Measurements from ENCODE around the gene IFIT3.

Gene IFIT3

GRCh38 chr10:89341649-89342048, 13.9 kb downstream of the IFIT3 start:
- no peak overlapping the region for H3K4me2 ChIP-seq (ENCODE audit: low read length)
- H2BK12ac ChIP-seq (ENCODE audit: low read length) = no peak overlapping the region
- H3K27me3 ChIP-seq (ENCODE audit: insufficient read depth, low read length) = no peaks in the 10 kb centered on the region
- H3K4me3 ChIP-seq (ENCODE audit: low read depth, low read length) = no peak overlapping the region
- no peaks in the 10 kb centered on the region for H3K79me1 ChIP-seq (ENCODE audit: low read length)
- H3K9me3 ChIP-seq (ENCODE audit: insufficient read depth, low read depth, low read length) = no peaks in the 10 kb centered on the region
- no peak overlapping the region for H4K8ac ChIP-seq (ENCODE audit: low read depth, low read length)
- no peak overlapping the region for H3K27ac ChIP-seq (ENCODE audit: low read depth, low read length)
- H4K91ac ChIP-seq (ENCODE audit: low read depth, low read length) = no peak overlapping the region
- H3K79me2 ChIP-seq (ENCODE audit: control insufficient read depth, insufficient read depth, low read length, poor library complexity) = no peaks in the 10 kb centered on the region
- H2AFZ ChIP-seq (ENCODE audit: insufficient read depth, low read length, poor library complexity) = no peak overlapping the region
- H3K4ac ChIP-seq (ENCODE audit: low read depth, low read length) = no peak overlapping the region
- no peak overlapping the region for H2BK120ac ChIP-seq (ENCODE audit: insufficient read depth, low read length, poor library complexity)
- DNase-seq = no peak
- no peak overlapping the region for H4K12ac ChIP-seq (ENCODE audit: low read depth, low read length)
- peaks cover 4% of the 10 kb centered on the region in 2 experiments for H3K4me1 ChIP-seq (ENCODE audit: control insufficient read depth in 1 of 2, insufficient read depth in 2 of 2, low read length in 2 of 2)
- no peak overlapping the region for H2BK5ac ChIP-seq (ENCODE audit: low read depth, low read length, poor library complexity)
- H3K23ac ChIP-seq (ENCODE audit: low read length) = no peak overlapping the region
- no peak overlapping the region for H3K18ac ChIP-seq (ENCODE audit: low read length)
- no peaks in the 10 kb centered on the region for H3K36me3 ChIP-seq (ENCODE audit: control insufficient read depth in 1 of 2, insufficient read depth in 2 of 2, low read length in 2 of 2)
- no peak overlapping the region for H3K9ac ChIP-seq (ENCODE audit: low read length)
- H2AK5ac ChIP-seq (ENCODE audit: low read length) = no peak overlapping the region
- WGBS (ENCODE audit: extremely low coverage, insufficient coverage, insufficient read length) = no CpG with 5 or more reads among the region's 3 CpGs
- no peak overlapping the region for H3K14ac ChIP-seq (ENCODE audit: low read length)

GRCh38 chr10:89342206-89342958, 14.6 kb downstream of the IFIT3 start:
- Histone ChIP-seq H4K91ac (ENCODE audit: low read depth, low read length) (no peak overlapping the region), H3K4me1 (ENCODE audit: control insufficient read depth in 1 of 2, insufficient read depth in 2 of 2, low read length in 2 of 2) (peaks cover 3% of the 10 kb centered on the region in 2 experiments), H3K36me3 (ENCODE audit: control insufficient read depth in 1 of 2, insufficient read depth in 2 of 2, low read length in 2 of 2) (no peaks in the 10 kb centered on the region), H2BK12ac (ENCODE audit: low read length) (no peak overlapping the region), H3K4ac (ENCODE audit: low read depth, low read length) (no peak overlapping the region), H2BK5ac (ENCODE audit: low read depth, low read length, poor library complexity) (no peak overlapping the region), H3K4me3 (ENCODE audit: low read depth, low read length) (no peak overlapping the region), H3K27me3 (ENCODE audit: insufficient read depth, low read length) (no peaks in the 10 kb centered on the region), H3K9ac (ENCODE audit: low read length) (no peak overlapping the region), H3K23ac (ENCODE audit: low read length) (no peak overlapping the region), H2AFZ (ENCODE audit: insufficient read depth, low read length, poor library complexity) (no peak overlapping the region), H3K27ac (ENCODE audit: low read depth, low read length) (no peak overlapping the region), H3K4me2 (ENCODE audit: low read length) (no peak overlapping the region), H3K14ac (ENCODE audit: low read length) (no peak overlapping the region), H2BK120ac (ENCODE audit: insufficient read depth, low read length, poor library complexity) (no peak overlapping the region), H3K79me2 (ENCODE audit: control insufficient read depth, insufficient read depth, low read length, poor library complexity) (no peaks in the 10 kb centered on the region), H3K79me1 (ENCODE audit: low read length) (no peaks in the 10 kb centered on the region), H2AK5ac (ENCODE audit: low read length) (no peak overlapping the region), H4K8ac (ENCODE audit: low read depth, low read length) (no peak overlapping the region), H3K18ac (ENCODE audit: low read length) (no peak overlapping the region), H4K12ac (ENCODE audit: low read depth, low read length) (no peak overlapping the region), H3K9me3 (ENCODE audit: insufficient read depth, low read depth, low read length) (no peaks in the 10 kb centered on the region)
- no peak for DNase-seq
- no CpG with 5 or more reads among the region's 3 CpGs for WGBS (ENCODE audit: extremely low coverage, insufficient coverage, insufficient read length)

GRCh38 chr10:89343089-89343767, 15.4 kb downstream of the IFIT3 start:
- WGBS (ENCODE audit: extremely low coverage, insufficient coverage, insufficient read length) = no CpG with 5 or more reads among the region's 5 CpGs
- Histone ChIP-seq H3K4me1 (ENCODE audit: control insufficient read depth in 1 of 2, insufficient read depth in 2 of 2, low read length in 2 of 2) (peaks cover 0 to 4% of the 10 kb centered on the region in 2 experiments), H3K36me3 (ENCODE audit: control insufficient read depth in 1 of 2, insufficient read depth in 2 of 2, low read length in 2 of 2) (no peaks in the 10 kb centered on the region), H2BK5ac (ENCODE audit: low read depth, low read length, poor library complexity) (no peak overlapping the region), H3K4ac (ENCODE audit: low read depth, low read length) (no peak overlapping the region), H3K18ac (ENCODE audit: low read length) (no peak overlapping the region), H2BK120ac (ENCODE audit: insufficient read depth, low read length, poor library complexity) (no peak overlapping the region), H3K27me3 (ENCODE audit: insufficient read depth, low read length) (no peaks in the 10 kb centered on the region), H3K79me2 (ENCODE audit: control insufficient read depth, insufficient read depth, low read length, poor library complexity) (no peaks in the 10 kb centered on the region), H4K12ac (ENCODE audit: low read depth, low read length) (no peak overlapping the region), H3K23ac (ENCODE audit: low read length) (no peak overlapping the region), H3K27ac (ENCODE audit: low read depth, low read length) (no peak overlapping the region), H3K4me3 (ENCODE audit: low read depth, low read length) (no peak overlapping the region), H3K4me2 (ENCODE audit: low read length) (no peak overlapping the region), H2AFZ (ENCODE audit: insufficient read depth, low read length, poor library complexity) (no peak overlapping the region), H3K79me1 (ENCODE audit: low read length) (peaks cover 4% of the 10 kb centered on the region), H4K91ac (ENCODE audit: low read depth, low read length) (no peak overlapping the region), H3K9ac (ENCODE audit: low read length) (no peak overlapping the region), H2BK12ac (ENCODE audit: low read length) (no peak overlapping the region), H3K9me3 (ENCODE audit: insufficient read depth, low read depth, low read length) (no peaks in the 10 kb centered on the region), H2AK5ac (ENCODE audit: low read length) (no peak overlapping the region), H3K14ac (ENCODE audit: low read length) (no peak overlapping the region), H4K8ac (ENCODE audit: low read depth, low read length) (no peak overlapping the region)
- no peak for DNase-seq

- peaks cover 0 to 4% of the 10 kb centered on the region in 2 experiments for H3K4me1 ChIP-seq (ENCODE audit: control insufficient read depth in 1 of 2, insufficient read depth in 2 of 2, low read length in 2 of 2)
- no peak overlapping the region for H3K23ac ChIP-seq (ENCODE audit: low read length)
- no peak overlapping the region for H3K4me2 ChIP-seq (ENCODE audit: low read length)
- H3K14ac ChIP-seq (ENCODE audit: low read length) = no peak overlapping the region
- peaks cover 4% of the 10 kb centered on the region for H3K79me1 ChIP-seq (ENCODE audit: low read length)
- no peak overlapping the region for H2AFZ ChIP-seq (ENCODE audit: insufficient read depth, low read length, poor library complexity)
- H3K4me3 ChIP-seq (ENCODE audit: low read depth, low read length) = no peak overlapping the region
- H3K18ac ChIP-seq (ENCODE audit: low read length) = no peak overlapping the region
- H3K9me3 ChIP-seq (ENCODE audit: insufficient read depth, low read depth, low read length) = no peaks in the 10 kb centered on the region
- H3K79me2 ChIP-seq (ENCODE audit: control insufficient read depth, insufficient read depth, low read length, poor library complexity) = no peaks in the 10 kb centered on the region
- H2BK120ac ChIP-seq (ENCODE audit: insufficient read depth, low read length, poor library complexity) = no peak overlapping the region
- no peaks in the 10 kb centered on the region for H3K27me3 ChIP-seq (ENCODE audit: insufficient read depth, low read length)
- H4K8ac ChIP-seq (ENCODE audit: low read depth, low read length) = no peak overlapping the region
- no peak overlapping the region for H4K12ac ChIP-seq (ENCODE audit: low read depth, low read length)
- H2BK12ac ChIP-seq (ENCODE audit: low read length) = no peak overlapping the region
- no peaks in the 10 kb centered on the region for H3K36me3 ChIP-seq (ENCODE audit: control insufficient read depth in 1 of 2, insufficient read depth in 2 of 2, low read length in 2 of 2)
- H3K9ac ChIP-seq (ENCODE audit: low read length) = no peak overlapping the region
- no peak overlapping the region for H2AK5ac ChIP-seq (ENCODE audit: low read length)
- H3K4ac ChIP-seq (ENCODE audit: low read depth, low read length) = no peak overlapping the region
- DNase-seq = no peak
- H2BK5ac ChIP-seq (ENCODE audit: low read depth, low read length, poor library complexity) = no peak overlapping the region
- H4K91ac ChIP-seq (ENCODE audit: low read depth, low read length) = no peak overlapping the region
- no CpG with 5 or more reads among the region's 2 CpGs for WGBS (ENCODE audit: extremely low coverage, insufficient coverage, insufficient read length)
- H3K27ac ChIP-seq (ENCODE audit: low read depth, low read length) = no peak overlapping the region
These were observed 16.4 kb downstream of the IFIT3 start for GRCh38 chr10:89344156-89344555.

All from trophoblast cell (in vitro differentiated cells and primary cell).